Measurements from ENCODE around the gene FOXD1.

- no peak for TF ChIP-seq POLR2A (IDR thresholded peaks at IDR 0.05)
- TF ChIP-seq, protein P1, sequence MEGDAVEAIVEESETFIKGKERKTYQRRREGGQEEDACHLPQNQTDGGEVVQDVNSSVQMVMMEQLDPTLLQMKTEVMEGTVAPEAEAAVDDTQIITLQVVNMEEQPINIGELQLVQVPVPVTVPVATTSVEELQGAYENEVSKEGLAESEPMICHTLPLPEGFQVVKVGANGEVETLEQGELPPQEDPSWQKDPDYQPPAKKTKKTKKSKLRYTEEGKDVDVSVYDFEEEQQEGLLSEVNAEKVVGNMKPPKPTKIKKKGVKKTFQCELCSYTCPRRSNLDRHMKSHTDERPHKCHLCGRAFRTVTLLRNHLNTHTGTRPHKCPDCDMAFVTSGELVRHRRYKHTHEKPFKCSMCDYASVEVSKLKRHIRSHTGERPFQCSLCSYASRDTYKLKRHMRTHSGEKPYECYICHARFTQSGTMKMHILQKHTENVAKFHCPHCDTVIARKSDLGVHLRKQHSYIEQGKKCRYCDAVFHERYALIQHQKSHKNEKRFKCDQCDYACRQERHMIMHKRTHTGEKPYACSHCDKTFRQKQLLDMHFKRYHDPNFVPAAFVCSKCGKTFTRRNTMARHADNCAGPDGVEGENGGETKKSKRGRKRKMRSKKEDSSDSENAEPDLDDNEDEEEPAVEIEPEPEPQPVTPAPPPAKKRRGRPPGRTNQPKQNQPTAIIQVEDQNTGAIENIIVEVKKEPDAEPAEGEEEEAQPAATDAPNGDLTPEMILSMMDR (IDR thresholded peaks at IDR 0.05): no peak
Measured at GRCh38 chr5:73417303-73418034, 31.1 kb downstream of the FOXD1 start.
